Fibroblast of gingiva (primary cell): ENCODE measurements around the gene SIN3A.
"Not testable (repeated sequence)": the region's sequence is repeated elsewhere in the genome, so short reads cannot be mapped to it uniquely, and the experiment has no call there.

Experiments
- DNase-seq: peaks from one replicate; pipeline ENCODE4 v3.0.0-alpha.2; 2011; ENCODE audit warnings: low read depth

SIN3A gene

DNA sequence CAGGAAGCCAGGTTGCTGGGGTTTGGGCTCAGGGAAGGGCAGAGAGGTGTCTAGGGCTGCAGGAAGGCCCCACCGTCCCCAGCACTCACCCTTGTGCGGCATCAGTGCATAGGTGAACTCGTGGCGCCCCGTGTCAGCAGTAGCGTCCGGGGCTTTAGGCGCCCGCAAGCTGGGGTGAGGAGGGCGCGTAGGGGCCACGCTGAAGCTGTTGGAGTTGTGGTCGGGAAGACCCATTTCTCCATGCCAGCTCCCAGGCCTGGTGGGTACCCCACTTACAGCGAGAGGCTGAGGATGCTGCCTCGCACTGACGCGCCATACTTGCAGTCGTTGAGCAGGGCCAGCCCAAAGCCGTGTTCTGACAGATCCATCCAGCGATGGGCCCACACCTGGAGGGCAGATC lies 95.0 kb downstream of the SIN3A start:
- DNase-seq = no peak

DNA sequence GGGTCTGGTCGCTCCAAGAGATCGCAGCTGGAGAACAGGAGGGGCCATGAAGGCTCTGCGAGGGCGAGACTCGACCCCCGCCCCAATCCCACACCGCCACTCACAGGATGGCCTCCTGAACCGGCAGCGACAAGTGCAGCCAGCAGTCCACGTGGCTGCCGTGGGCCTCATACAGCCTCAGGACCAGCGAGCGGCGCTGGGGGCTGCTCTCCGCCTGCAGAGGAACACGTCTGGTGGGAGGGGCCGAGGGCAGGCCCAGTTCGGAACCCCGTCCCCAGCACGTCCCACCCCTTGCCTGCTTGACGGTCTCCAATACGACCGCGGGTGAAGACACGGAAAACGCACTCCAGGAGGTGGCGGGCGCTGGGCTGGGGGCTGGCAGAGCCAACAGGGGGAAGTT lies 95.5 kb downstream of the SIN3A start:
- DNase-seq = no peak

DNA sequence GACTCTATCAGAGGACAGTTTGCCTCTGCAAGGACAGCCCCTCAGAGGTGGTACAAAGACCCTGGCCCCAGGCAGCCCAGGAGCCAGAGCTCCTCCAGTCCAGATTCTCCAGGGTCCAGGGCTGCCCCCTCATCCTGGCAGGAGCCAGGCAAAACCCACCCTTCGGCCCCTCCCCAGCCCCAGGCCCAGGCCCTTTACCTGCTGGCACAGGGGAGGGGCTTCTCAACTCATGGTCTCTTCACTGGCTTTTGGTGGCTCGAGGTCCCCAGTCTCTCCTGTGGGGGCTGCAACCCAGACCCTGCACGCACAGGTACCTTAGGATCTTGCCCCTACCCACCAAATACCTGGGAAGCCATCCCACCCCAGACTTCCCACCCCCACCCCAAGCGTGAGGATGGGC lies 96.1 kb downstream of the SIN3A start:
- no peak for DNase-seq

DNA sequence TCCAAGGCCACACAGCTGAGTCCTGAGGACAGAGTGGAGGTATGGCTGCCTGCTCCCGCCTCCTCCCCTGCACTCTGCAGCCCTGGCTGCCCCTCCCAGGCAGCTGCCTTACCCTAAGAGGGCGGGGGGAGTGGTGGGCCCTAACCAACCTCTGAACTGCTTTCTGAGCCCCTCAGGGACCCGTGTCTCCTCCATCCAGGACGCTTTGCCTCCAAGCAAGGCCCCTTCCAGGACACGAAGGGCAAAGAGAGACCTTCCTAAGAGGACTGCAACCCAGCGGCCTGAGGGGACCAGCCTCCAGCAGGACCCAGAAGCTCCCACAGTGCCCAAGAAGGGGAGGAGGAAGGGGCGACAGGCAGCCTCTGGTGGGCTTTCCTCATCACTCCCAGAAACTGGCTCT lies 97.0 kb downstream of the SIN3A start:
- no peak for DNase-seq

DNA sequence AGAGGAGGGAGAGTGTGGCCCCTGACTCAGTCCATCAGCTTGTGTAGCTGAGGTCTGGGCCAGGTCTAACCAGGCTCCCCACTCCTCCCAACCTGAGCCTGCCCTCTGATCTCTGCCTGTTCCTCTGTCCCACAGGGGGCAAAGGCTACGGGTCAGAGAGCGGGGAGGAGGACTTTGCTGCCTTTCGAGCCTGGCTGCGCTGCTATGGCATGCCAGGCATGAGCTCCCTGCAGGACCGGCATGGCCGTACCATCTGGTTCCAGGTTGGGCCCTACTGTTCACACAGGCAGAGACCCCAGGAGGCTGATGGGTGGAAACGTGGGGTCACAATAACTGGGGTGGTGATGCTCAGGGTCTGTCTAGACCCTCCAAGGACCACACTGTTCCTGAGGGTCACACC lies 97.9 kb downstream of the SIN3A start:
- DNase-seq = no peak

DNA sequence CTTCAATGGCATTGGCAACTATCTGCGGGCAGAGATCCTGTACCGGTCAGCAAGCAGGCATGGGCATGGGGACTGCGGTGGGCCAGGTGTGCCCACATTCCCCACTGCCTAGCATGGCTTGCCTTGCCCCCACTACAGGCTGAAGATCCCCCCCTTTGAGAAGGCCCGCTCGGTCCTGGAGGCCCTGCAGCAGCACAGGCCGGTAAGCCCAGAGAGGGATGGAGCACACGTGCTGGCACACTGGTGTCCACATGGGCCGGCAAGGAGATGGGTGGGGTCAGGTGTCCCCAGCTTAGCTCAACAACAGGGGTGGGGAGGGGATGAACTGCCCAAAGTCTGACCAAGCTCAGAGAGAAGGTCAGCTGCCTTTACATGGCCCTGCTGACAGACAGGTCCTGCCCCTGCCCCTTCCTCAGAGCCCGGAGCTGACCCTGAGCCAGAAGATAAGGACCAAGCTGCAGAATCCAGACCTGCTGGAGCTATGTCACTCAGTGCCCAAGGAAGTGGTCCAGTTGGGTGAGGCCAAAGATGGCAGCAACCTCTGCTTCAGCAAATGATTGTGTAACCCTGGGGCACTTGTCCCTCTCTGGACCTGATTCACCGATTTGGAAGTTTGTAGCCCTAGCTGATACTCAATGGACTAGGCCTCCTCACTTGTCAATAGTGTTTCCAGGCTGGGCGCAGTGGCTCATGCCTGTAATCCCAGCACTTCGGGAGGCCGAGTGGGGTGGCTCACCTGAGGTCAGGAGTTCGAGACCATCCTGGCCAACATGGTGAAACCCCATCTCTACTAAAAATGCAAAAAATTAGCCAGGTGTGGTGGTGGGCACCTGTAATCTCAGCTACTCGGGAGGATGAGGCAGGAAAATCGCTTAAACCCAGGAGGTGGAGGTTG lies 99.1 kb downstream of the SIN3A start:
- DNase-seq = no peak

DNA sequence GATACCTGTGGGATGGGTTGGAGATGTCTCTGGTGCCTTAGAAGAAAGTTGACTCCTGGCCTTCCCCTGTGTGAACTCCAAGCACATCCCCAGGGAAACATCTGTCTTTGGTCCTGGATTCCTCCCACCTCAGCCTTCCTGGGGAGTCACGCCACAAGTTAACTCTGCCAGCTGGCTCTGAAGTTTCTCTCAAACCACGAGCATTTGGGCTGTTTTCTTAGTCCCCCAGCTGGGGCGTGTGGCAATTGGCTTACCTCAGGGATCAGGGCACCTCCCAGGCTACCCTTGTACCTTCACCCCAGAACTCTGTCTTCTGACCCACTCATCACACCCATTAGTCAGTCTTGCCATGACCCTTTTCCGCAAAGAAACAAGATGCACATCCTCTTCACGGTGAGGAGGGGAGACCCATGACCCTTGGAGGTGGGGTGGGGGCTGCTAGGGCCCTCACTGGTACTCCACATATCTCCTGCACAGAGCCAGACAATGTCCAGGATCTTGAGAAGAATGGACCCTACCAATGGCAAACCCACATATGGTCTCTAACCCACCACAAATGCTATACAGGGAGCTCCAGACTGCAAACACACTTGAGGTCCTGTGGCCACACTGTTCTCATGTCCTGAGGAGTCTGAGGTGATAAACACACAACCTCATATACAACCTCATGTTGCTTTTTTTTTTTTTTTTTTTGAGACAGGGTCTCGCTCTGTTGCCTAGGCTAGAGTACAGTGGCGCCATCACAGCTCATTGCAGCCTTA lies 100.7 kb downstream of the SIN3A start:
- no peak for DNase-seq

DNA sequence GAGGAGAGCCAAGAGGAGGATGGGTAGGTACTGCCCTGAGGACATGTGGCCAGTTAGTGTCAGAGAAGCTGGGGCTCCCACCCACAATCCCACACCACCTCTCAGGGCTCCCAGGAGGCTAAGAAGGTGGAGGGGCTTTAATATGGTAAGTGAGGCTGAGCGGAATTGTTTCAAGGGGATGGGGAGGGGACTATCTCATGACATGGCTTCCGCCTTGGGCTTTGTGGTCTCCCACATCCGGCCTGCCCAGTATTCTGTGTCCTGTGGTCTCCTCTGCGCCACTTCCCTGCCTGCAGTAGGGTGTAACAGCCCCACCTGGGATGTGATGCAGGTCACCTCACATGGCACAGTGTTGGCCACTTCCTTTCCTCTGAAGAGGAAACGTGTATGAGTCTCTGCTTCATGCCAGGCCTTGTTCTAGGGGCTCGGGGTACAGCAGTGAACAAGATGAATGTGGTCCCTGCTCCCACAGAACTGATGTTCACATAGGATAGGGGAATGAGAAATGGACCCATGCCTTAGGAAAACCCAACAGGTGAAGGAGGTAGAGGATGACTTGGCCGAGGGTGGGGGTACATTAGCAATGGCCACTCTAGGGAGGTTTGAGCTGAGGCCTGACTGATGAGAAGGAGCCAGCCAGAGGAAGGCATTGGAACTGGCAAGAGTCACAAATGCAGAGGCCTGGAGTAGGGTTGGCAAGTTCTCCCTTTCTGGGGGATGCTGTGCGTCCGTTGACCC lies 101.5 kb downstream of the SIN3A start:
- no peak for DNase-seq

DNA sequence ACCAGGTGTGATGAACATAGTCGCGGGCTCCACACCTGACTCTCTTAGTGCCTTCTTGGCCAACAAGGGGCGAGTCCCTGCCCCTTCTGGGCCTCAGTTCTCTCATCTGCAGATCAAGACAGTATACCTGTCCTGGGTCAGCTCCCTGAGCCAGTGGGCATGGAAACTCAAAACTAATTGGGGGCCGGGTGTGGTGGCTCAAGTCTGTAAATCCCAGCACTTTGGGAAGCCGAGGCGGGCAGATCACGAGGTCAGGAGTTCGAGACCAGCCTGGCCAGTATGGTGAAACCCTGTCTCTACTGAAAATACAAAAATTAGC lies 102.2 kb downstream of the SIN3A start:
- DNase-seq = not testable (repeated sequence)

DNA sequence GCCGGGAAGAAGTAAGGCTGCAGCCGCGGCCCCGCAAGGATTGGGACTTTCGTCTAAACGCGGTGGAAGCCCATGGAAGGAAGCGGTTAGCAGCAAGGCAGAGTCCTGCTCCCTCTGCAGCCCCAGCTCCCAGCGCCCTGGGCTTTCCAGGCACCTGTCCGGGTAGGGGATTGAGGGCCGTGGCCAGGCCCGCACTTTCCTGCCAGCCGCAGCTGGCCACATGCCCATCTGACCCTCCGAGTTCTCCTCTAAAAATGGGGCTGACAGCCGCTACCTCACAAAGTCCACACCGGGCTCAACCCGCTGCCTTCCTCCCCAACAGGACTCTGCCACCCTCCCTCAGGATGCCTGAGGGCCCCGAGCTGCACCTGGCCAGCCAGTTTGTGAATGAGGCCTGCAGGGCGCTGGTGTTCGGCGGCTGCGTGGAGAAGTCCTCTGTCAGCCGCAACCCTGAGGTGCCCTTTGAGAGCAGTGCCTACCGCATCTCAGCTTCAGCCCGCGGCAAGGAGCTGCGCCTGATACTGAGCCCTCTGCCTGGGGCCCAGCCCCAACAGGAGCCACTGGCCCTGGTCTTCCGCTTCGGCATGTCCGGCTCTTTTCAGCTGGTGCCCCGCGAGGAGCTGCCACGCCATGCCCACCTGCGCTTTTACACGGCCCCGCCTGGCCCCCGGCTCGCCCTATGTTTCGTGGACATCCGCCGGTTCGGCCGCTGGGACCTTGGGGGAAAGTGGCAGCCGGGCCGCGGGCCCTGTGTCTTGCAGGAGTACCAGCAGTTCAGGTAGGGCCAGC lies 102.7 kb downstream of the SIN3A start:
- DNase-seq = no peak

DNA sequence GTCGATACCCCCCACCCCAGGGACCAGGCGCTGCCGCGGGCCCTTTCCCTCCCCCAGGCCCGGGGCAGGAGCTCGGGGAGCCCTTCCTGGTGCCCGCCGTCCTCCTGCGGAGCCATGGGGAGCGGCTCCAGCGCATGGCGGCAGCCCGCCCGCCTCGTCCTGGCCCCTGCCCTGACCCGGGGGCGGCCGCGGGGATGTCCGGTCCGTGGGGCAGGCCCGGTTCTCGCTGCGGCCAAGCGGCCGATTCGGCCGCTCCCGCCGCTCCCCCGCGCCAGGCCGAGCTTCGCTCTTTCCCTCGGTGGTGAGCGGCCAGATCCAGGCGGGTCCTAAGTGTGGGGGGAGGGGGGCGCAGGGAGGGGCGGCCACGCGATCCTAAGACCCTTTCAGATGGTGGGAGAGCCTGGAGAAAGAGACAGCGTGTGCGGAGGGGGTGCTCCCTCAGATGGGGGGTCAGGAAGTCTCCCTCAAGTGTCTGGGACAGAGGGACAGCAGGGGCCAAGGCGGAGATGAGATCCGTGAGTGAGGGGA lies 103.4 kb downstream of the SIN3A start:
- no peak for DNase-seq

DNA sequence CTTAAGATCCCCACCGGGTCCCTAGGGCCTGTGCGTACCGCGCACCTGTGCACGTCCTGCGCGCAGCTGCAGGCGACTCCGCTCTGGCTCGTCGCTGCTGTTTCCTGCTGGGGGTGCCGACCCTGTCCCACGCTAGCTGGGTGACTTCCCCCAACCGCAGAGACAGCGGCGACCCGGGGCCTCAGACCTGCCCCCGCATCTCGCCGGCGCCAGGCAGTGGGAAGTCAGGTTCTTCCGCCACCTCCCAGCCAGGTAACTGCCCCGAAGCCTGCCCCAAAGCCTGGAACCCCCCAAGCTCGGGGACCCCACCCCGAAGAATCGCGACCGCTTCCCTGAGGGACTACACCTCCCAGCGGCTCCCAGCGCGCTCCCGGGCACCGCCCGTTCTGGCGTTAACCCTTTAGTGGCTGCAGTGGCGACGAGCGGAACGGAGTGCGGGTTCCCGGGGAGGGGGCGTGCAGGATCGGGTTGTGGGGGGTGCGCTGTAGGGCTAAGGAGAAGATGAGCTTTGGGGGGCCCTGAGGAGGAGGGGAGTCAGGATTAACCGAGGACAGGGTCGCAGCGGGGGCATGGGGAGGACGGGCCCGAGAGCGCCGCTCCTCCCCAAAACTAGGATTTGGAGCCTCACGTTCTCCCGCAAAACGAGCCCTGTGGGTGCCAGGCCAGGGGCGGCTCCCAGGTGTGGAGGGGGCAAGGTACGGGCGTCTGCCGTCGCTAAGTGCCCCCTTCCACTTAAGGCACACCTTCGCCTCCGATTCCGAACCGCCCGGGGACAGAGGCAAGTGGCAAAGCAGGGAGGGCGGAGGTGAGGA lies 104.1 kb downstream of the SIN3A start:
- no peak for DNase-seq

DNA sequence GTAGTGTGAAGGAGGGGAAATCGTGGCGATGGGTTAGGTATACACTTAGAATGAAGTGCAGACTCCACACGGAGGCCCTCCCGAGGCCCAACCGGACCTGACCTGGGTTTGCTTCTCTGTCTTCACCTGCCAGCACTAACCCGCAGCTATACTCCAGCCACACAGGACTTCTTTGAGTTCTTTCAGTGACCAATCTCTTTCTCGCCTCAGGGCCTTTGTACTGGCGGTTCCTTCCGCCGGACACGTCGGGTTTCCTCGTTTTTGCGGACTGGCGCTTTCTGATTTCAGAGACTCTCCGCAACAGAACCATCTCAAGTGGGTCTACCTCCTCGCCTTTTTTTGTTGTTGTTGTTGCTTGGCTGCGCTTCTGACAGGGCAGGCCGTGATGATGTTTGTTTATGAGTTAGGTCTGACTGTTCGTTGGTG lies 104.7 kb downstream of the SIN3A start, which contains the start of gene NEIL1:
TSS of gene NEIL1 (plus strand) at position 244 of the 426 bp plus-strand sequence. CDS start 1,867 bp downstream, outside the sequence.
- DNase-seq = no peak

DNA sequence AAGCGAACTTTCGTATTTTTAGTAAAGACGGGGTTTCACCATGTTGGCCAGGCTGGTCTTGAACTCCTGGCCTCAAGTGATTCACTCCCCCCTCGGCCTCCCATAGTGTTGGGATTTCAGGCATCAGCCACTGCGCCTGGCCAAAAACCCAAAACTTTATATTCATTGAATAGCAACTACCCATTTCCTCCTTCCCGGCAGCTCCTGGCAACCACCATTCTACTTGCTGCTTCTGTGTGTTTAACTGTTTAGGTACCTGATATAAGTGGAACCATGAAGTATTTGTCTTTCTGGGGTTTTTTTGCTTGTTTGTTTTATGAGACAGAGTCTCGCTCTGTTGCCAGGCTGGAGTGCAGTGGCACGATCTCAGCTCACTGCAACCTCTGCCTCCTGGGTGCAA lies 107.5 kb downstream of the SIN3A start:
- peak; percentile 57 for DNase-seq

DNA sequence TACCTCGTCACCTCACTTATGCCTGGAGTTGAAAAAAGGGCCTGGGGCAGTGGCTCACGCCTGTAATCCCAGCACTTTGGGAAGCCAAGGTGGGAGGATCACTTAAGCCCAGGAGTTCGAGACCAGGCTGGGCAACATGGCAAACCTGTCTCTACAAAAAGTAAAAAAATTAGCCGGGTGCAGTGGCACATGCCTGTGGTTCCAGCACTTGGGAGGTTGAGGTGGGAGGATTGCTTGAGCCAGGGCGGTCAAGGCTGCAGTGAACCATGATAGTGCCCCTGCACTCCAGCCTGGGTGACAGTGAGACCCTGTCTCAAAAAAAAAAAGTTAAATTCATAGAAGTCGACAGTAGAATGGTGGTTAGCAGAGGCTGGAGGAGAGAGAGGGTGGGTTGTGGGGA lies 109.3 kb downstream of the SIN3A start:
- DNase-seq = no peak

DNA sequence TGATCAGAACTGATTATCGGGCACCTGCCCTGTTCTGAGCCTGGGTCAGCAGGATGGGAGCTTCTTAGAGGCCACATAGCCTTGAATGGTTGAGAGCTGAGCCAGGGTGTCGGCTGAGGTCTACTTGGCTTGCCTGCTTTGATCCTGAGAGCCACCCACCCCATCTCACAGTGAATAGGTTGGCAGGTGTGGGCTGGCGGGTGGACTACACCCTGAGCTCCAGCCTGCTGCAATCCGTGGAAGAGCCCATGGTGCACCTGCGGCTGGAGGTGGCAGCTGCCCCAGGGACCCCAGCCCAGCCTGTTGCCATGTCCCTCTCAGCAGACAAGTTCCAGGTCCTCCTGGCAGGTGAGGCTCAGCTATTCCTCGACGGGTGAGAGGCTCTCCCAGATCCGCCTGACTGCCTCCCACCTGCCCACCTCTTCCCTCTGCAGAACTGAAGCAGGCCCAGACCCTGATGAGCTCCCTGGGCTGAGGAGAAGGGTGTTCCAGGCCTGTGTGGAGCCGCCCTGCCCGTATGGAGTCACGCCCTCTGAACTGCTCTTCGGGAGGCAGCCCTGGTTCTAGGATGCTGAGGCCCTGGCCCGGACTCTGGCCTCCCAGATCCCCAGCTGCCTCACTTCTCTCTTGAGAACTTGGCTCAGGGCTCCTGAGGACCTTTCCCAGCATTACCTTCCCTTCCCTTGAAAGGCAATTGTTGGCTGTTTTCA lies 111.8 kb downstream of the SIN3A start:
- no peak for DNase-seq

DNA sequence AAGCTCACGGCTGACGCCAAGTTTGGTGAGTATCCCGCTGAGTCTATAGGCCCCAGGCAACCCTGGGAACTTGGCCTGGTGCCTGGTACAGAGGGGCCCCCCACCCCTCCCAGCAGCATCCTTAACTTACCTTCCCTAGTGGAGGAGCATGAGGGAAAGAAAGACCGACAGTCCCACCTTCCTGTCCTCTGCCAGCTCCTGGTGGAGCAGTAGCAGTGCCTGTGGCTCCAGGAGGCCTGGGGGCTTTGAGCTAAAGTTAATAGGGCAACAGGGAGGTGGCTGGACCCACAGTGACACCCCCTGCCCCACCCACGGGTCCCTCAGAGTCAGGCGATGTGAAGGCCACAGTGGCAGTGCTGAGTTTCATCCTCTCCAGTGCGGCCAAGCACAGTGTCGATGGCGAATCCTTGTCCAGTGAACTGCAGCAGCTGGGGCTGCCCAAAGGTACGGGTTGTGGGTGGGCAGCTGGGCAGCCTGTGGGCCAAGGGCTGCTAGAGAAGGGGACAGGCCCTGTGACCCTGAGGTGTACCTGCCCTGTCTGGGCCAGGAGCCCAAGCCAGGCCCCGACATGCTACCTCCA lies 112.7 kb downstream of the SIN3A start:
- no peak for DNase-seq

DNA sequence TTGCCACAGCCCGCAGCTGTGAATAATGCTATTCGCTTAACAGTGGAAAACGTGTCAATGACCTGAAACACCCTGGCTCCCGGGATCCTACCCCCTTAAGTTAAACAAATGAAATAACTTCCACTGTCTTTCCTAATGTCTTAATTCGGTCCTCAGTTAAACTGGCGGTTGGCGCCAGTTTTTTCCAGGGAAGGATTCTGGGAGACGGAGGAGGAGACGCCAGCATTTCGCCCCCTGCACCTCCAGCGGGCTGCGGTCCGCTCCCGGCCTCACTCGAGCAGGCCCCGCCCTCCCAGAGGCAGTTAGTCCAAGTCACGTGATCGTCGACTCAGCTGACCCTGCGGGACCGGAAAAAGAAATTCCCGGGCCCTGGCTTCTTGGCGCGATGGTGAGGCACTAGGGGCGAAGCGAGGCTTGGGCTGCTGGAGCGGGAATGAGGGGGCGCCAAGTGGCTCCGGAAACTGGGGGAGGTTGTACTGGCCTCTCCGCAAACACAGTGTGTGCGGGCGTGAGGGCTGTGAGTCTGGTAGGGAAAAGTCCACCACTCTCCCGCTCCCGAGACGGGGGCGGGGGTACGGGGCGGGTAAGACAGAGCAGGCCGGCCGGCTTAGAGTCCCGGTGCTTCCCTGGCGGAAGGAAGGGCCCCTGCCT lies 115.7 kb downstream of the SIN3A start, which contains the start of gene COMMD4:
TSS of gene COMMD4 (plus strand) at position 359 of the 651 bp plus-strand sequence. CDS start at position 386, 27 bp downstream.
- DNase-seq = peak; percentile 96

DNA sequence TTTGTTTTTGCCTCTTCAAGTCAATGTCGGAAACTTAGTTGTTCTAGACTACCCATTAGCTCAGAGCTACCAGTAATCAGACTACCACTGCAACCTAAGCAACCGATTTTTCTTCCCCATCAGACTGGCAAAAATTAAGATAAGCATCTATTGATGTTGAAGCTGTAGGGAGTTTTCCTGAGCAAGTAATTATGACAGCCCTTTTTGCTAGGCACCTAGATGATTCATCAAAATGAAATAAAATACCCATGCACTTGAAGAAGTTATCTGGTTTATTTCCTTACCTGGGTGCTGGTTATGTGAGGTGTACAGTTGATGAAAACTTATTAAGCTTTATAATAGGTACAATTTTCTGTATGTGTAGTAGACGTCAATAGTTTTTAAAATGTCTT lies 116.2 kb downstream of the SIN3A start:
- no peak for DNase-seq
